Stimulated activated CD8-positive, alpha-beta memory T cell treated with anti-CD3 and anti-CD28 coated beads, Interleukin-12 subunit alpha, Interleukin-12 subunit beta, amount 100 ng/mL, for 24 hours (primary cell): ENCODE results near the gene TTLL4.

Experiments used
- DNase-seq: peaks from one replicate; pipeline ENCODE4 v3.0.0-alpha.2; 2020; ENCODE audit errors: extremely low read depth

The TTLL4 gene

DNA sequence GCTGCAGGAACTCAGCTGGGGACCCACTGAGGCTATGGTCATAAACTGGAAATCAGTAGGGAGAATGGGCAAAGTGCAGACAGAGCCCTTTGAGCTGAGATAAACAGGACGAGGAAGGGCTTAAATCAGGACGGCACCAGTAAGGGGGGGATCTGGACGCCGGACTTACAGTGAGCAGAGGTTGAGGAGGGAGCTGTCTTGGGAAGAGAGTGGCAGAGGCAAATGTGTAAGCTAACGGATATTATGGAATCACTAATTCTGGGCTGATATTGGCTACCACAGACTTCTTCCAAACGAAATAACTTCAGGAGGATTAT lies 71.9 kb downstream of the TTLL4 start:
- no peak for DNase-seq

DNA sequence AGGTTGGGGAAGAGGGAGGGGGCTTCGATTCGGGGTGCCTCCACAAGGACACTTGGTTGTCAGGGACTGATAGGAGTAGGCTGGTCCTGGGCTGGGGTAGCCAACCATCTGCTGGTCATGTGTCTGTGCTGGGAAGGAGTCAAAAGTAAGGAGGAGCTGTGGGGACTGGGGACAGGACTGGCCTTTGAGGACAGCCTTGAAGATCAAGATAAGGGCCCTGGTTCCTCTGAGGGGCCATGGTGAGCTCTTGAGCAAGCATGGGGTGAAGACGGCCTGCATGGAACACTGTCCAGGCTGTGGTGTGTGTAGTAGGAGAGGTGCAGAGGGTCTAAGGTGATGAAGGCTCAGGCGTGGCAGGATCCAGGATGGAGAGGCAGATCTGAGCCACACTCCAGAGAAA lies 73.1 kb downstream of the TTLL4 start:
- DNase-seq: no peak

DNA sequence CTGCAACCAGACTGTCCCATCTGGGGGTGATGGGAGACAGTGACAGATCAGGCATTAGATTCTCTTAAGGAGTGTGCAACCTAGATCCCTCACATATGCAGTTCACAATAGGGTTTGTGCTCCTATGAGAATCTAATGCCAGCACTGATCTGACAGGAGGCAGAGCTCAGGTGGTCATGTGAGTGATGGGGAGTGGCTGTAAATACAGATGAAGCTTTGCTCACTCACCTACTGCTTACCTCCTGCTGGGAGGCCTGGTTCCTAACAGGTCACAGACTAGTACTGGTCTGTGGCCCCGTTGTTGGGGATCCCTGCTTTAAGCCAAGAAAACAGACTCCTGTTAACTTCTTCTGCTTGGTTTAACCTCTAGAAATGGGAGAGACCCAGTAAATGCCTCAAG lies 74.5 kb downstream of the TTLL4 start:
- DNase-seq: no peak

DNA sequence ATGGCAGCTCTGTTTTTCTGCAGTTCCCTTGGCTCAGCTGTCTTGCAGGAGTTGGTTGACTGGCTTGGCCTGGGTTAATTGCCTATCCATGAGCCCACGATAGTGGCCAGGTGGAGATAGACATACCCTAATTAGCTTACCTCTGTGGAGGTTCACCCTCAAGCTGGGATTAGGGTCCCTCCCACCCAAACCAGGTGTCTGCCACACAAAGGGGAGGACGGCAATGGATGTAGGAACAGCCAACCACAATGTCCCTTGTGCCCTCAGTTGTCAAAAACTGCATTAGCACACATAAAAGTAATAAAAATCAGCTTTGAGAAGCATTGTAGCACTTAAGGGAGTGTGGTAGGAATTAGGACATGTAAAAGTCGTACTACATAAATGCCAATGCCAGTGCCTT lies 75.5 kb downstream of the TTLL4 start:
- no peak for DNase-seq

DNA sequence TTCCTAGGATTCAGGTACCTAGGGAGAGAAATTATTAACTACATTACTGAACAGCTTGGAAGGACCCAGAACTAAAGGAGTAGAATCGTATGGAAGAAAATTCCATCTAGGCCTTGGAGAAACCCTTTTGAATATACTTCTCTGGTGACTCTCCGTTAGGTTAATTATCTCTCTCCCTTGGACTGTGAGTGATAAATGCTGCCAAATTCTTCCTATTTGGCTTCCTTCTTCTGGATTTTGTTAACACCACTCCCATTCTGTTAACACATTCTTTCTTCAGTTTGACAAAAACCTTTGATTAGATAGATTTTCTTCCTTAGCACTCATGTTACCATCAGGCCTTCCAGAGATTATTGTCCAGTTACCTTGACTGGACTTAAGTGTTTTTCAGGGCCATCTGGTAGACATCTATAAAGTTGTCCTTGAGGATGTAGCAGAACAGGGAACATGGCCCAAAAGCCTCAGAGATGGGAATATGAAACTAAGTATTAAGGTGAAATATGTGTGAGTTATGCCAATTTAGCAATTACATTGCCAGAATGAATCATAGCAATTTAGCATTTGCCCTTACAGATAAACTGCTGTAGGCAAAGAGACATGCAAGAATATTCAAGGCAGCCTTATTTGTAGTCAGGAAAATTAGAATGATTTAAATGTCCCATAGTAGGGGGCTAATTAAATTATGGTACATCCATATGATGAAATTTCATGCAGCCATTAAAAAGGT lies 78.1 kb downstream of the TTLL4 start:
- DNase-seq: no peak

DNA sequence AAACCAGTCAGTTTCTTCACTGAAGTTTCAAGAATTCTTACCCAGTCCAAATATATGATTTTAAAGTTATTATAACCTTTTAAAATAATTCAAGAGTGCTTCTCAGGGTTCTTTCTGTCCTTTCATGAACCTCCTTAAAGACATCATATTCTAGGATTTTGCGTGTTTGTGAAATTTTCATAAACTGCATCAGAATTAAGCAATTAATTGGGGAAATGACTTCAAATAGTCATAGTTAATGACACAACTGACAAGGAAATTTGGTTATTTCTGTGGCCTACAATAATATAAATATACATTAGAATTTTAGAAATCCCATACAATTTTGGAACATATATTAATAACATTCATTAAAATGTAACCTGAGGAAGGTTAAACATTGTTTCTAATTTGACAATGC lies 81.8 kb downstream of the TTLL4 start:
- DNase-seq: no peak

DNA sequence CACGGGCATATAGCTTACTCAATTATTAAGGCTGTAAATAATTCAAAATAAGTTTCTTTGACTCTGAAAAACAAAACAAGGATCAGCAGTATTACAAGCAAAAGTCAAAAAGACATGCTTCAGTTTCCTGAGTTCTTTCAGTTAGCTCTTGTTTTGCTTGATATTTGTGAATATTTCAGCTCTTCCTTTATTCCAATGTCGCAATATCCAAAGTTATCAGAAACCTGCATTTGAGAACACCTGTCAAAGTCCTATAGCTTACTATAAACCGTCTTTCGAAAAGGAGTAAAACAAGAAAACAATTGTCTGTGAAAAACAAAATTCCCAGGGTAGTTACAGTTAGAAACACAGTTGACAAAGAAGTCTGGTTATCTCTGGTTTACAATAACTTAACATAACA lies 86.1 kb downstream of the TTLL4 start:
- no peak for DNase-seq

DNA sequence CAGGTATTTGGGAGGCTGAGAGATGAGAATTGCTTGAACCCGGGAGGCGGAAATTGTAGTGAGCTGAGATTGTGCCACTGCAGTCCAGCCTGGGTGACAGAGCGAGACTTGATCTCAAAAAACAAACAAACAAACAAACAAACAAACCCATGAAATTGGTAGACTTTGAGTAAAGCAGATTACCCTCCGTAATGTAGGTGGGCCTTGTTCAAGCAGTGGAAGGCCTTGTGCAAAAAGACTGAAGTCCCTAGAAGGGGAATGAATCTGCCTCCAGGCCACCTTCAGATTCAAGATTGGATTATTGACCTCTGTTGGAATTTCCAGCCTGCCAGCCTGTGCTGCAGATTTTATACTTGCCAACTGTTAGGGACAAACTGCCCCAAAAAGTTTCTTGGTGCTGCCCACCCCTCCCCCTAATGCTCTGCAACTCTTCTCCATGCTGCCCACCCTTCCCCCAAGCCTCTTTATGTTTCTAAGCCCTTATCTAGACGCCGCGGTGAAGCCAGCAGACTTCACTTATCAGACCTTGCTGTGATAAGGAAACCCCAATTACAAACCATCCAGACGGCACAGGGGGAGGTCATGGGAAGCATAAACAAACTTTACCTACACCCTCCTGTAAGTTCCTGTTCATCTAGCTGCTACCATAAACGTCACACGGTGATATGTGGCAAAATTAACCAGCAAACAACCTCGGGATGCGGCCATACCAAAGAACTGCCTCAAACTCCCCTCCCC lies 88.3 kb downstream of the TTLL4 start:
- DNase-seq: no peak

DNA sequence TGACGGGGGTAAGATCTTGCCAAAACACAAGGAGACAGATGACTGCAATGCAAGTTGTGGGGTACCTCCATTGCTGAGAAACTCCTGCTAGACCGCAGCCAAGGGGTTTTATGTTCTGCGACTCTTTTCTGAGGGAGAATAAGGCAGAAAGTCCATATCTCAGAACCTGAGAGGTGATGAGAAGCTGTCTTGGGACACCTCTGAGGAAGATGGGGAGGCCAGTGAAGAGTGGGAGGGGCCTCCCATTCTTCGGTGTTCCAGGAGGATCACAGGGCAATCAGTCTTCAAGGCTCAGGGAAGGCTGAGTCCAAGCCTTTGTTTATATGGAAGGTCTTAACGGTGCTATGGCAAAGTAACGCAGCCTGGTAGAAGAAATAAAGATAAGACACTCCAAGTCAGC lies 89.4 kb downstream of the TTLL4 start:
- DNase-seq: no peak

DNA sequence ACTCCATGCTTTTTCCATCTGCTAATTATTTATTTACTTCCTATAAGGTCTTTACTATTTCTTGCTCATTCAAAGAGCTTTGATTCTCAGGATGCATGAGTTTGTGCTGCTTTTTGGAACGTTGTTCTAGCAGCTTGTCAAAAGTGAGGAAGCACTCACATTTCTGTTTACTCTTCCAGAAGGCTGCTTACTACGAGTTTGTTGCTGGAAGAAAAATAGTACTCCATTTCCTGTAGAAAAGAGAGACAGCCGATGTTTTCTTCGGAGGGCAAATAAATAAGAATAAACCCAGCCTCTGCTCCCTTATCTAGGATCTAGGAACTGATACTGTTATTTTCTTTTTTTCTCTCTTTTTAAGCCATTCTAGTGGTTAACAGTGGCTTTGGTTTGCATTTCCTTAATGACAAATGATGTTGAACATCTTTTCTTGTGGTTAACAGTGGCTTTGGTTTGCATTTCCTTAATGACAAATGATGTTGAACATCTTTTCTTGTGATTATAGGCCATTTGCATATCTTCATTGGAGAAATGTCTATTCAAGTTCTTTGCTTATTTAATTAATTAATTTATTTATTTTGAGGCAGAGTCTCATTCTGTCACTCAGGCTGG lies 91.9 kb downstream of the TTLL4 start:
- DNase-seq: no peak

DNA sequence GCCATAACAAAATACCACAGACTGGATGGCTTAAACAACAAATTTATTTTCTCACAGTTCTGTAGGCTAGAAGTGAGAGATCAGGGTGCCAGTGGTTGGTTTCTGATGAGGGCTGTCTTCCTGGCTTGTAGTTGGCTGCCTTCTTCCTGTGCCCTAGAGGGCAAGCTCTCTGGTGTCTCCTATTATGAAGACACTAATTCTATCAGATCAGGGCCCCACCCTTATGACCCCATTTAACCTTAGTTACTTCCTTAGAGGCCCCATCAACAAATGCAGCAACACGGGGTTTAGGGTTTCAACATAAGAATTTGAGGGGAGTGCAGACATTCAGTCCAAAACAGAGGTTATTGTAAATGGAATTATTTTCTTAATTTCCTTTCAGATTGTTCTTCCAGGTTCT lies 94.2 kb downstream of the TTLL4 start:
- DNase-seq: no peak
